Measurements from ENCODE around the gene BTD. TPM values are rescaled to one million over a fixed set of nuclear protein-coding genes. Genes with fewer than 3 reads are reported as not detected.
A peak's percentile ranks its signal among the peaks of the same experiment; 100 is the strongest.
"Not testable (repeated sequence)": the region's sequence is repeated elsewhere in the genome, so short reads cannot be mapped to it uniquely, and the experiment has no call there.

Gene BTD
- total RNA-seq, 2 donors from 2014 or later, result 18.0 to 29.3 TPM

- Histone ChIP-seq H3K4me1 (no peaks in the 10 kb centered on the region), H3K36me3 (no peaks in the 10 kb centered on the region), H3K9me3 (no peaks in the 10 kb centered on the region), H3K9ac (ENCODE audit: low read depth in 2 of 2, low read length in 2 of 2) (no peak overlapping the region), H3K4me3 (no peak overlapping the region), H3K27ac (no peak overlapping the region), H3K27me3 (no peaks in the 10 kb centered on the region)
- intact Hi-C loops (cut with DNase I), result no loop called here
- no peak for DNase-seq
- TF ChIP-seq, protein P1, sequence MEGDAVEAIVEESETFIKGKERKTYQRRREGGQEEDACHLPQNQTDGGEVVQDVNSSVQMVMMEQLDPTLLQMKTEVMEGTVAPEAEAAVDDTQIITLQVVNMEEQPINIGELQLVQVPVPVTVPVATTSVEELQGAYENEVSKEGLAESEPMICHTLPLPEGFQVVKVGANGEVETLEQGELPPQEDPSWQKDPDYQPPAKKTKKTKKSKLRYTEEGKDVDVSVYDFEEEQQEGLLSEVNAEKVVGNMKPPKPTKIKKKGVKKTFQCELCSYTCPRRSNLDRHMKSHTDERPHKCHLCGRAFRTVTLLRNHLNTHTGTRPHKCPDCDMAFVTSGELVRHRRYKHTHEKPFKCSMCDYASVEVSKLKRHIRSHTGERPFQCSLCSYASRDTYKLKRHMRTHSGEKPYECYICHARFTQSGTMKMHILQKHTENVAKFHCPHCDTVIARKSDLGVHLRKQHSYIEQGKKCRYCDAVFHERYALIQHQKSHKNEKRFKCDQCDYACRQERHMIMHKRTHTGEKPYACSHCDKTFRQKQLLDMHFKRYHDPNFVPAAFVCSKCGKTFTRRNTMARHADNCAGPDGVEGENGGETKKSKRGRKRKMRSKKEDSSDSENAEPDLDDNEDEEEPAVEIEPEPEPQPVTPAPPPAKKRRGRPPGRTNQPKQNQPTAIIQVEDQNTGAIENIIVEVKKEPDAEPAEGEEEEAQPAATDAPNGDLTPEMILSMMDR (IDR thresholded peaks at IDR 0.05), result no peak
Observed at GRCh38 chr3:15591242-15591641, 10.3 kb upstream of the BTD start.

DNA sequence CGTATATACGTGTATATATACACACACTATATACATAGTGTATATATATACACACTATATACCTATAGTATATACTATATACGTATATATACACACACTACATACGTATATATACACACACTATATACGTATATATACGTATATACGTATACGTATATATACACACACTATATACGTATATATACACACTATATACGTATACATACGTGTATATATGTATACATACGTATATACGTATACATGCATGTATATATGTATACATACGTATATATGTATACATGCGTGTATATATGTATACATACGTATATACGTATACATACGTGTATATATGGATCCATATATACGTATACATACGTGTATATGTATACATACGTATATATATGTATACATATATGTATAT, 9.6 kb upstream of the BTD start:
- DNase-seq, result no peak
- intact Hi-C loops (cut with DNase I), result no loop called here
- Histone ChIP-seq H3K9ac (ENCODE audit: low read depth in 2 of 2, low read length in 2 of 2) (no peak overlapping the region), H3K27ac (no peak overlapping the region), H3K9me3 (no peaks in the 10 kb centered on the region), H3K4me1 (no peaks in the 10 kb centered on the region), H3K4me3 (no peak overlapping the region), H3K27me3 (no peaks in the 10 kb centered on the region), H3K36me3 (no peaks in the 10 kb centered on the region)
- TF ChIP-seq, protein P1 (IDR thresholded peaks at IDR 0.05), result no peak

DNA sequence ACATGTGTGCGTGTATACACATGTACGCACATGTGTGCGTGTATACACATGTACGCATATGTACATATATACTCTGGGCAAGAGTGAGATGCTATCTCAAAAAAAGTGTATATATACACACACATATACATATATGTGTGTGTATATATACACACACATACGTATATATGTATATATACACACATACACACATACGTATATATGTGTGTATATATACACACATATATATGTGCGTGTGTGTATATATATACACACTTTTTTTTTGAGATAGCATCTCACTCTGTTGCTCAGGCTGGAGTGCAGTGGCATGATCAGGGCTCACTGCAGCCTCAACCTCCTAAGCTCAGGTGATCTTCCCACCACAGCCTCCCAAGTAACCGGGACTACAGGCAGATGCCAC, 8.6 kb upstream of the BTD start:
- H3K27me3 ChIP-seq, result no peaks in the 10 kb centered on the region
- H3K4me1 ChIP-seq, result no peaks in the 10 kb centered on the region
- no peak for DNase-seq
- intact Hi-C loops (cut with DNase I), result no loop called here
- no peak overlapping the region for H3K4me3 ChIP-seq
- no peak overlapping the region for H3K9ac ChIP-seq (ENCODE audit: low read depth in 2 of 2, low read length in 2 of 2)
- H3K27ac ChIP-seq, result no peak overlapping the region
- no peaks in the 10 kb centered on the region for H3K36me3 ChIP-seq
- TF ChIP-seq, protein P1 (IDR thresholded peaks at IDR 0.05), result no peak
- no peaks in the 10 kb centered on the region for H3K9me3 ChIP-seq

DNA sequence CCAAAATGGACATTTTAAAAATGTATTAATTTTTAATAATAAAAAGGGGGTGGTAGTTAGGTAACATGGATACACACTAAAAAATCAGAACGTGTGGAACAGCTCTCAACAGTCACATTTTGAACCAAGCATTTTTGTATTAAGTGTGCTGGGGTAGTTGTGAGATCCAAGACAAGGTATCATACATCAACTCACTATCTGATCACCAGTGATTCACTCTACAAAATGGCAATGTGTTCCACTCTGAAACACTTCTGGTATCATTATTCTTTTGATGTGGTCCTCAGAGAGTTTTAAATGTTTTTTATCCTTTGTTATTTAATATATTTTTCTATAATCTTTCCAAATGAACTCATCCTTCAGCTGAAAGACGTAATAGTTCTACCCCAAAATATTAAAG, 5.6 kb upstream of the BTD start:
- Histone ChIP-seq H3K27me3 (no peaks in the 10 kb centered on the region), H3K36me3 (no peaks in the 10 kb centered on the region)

DNA sequence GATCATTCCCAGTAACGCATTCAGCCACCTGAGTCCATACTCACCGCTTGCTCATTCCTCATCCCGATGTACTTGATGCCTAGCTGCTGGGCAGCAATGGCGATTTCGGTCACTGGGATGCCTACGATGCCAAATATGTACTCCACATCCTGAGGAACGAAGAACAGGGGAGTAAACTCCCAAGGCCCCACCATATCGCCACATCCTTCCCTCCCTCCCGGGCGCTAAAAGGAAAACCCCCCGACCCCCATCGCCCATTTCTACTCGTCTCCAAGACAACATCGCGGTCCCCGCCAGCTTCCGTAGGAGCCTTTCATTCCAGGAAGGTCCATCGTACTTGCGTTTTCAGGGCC, 523 bp upstream of the BTD start:
- intact Hi-C loops (cut with DNase I), result no loop called here
- Histone ChIP-seq H3K9me3 (no peaks in the 10 kb centered on the region), H3K27me3 (no peaks in the 10 kb centered on the region), H3K4me3 (peak overlapping the region; percentile 82), H3K36me3 (no peaks in the 10 kb centered on the region), H3K27ac (peak overlapping the region; percentile 85), H3K4me1 (no peaks in the 10 kb centered on the region), H3K9ac (ENCODE audit: low read depth in 2 of 2, low read length in 2 of 2) (peak overlapping the region; percentile 69 to 81)
- TF ChIP-seq, protein P1 (IDR thresholded peaks at IDR 0.05), result no peak
- DNase-seq, result no peak

More for the DNA sequence above, 5.6 kb upstream of the BTD start:
- Histone ChIP-seq H3K4me1 (no peaks in the 10 kb centered on the region), H3K9ac (ENCODE audit: low read depth in 2 of 2, low read length in 2 of 2) (no peak overlapping the region), H3K9me3 (no peaks in the 10 kb centered on the region), H3K4me3 (no peak overlapping the region), H3K27ac (no peak overlapping the region)
- intact Hi-C loops (cut with DNase I), result no loop called here
- DNase-seq, result no peak
- TF ChIP-seq, protein P1 (IDR thresholded peaks at IDR 0.05), result no peak

GRCh38 chr3:15602146-15602536, 596 bp downstream of the BTD start:
- Histone ChIP-seq H3K36me3 (no peaks in the 10 kb centered on the region), H3K9ac (ENCODE audit: low read depth in 2 of 2, low read length in 2 of 2) (peak overlapping the region; percentile 66 to 81), H3K27ac (peak overlapping the region; percentile 85), H3K4me3 (peak overlapping the region; percentile 82), H3K27me3 (no peaks in the 10 kb centered on the region), H3K4me1 (no peaks in the 10 kb centered on the region), H3K9me3 (no peaks in the 10 kb centered on the region)
- intact Hi-C loops (cut with DNase I), result no loop called here
- DNase-seq, result no peak
- TF ChIP-seq, protein P1 (IDR thresholded peaks at IDR 0.05), result no peak

- H3K9ac ChIP-seq (ENCODE audit: low read depth in 2 of 2, low read length in 2 of 2); H3K9me3 ChIP-seq; H3K36me3 ChIP-seq; H3K4me3 ChIP-seq; intact Hi-C loops (cut with DNase I); DNase-seq; H3K27me3 ChIP-seq; H3K4me1 ChIP-seq; H3K27ac ChIP-seq: not testable (repeated sequence)
Observed at GRCh38 chr3:15602816-15603215, 1.3 kb downstream of the BTD start.

DNA sequence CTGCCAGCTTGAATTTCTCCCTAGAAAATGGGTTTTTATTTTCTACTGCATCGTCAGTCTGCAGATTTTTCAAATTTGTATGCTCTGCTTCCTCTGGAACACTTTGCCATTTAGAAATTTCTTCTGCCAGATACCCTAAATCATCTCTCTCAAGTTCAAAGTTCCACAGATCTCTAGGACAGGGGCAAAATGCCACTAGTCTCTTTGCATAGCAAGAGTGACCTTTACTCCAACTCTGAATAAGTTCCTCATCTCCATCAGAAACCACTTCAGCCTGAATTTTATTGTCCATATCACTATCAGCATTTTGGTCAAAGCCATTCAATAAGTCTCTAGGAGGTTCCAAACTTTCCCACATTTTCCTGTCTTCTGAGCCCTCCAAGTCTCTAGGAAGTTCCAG, 3.0 kb downstream of the BTD start:
- H3K4me1 ChIP-seq; intact Hi-C loops (cut with DNase I); H3K27ac ChIP-seq; DNase-seq; H3K9ac ChIP-seq (ENCODE audit: low read depth in 2 of 2, low read length in 2 of 2); H3K9me3 ChIP-seq; H3K4me3 ChIP-seq; H3K36me3 ChIP-seq; H3K27me3 ChIP-seq: not testable (repeated sequence)

Measured in colonic mucosa (tissue), 4 donors.